ENCODE results near the gene POPDC3.
"Not testable (repeated sequence)": the region's sequence is repeated elsewhere in the genome, so short reads cannot be mapped to it uniquely, and the experiment has no call there.

DNA sequence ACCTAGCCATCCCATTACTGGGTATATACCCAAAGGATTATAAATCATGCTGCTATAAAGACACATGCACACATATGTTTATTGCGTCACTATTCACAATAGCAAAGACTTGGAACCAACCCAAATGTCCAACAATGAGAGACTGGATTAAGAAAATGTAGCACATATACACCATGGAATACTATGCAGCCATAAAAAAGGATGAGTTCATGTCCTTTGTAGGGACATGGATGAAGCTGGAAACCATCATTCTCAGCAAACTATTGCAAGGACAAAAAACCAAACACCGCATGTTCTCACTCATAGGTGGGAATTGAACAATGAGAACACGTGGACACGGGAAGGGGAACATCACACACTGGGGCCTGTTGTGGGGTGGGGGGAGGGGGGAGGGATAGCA, 7.3 kb downstream of the POPDC3 start:
- TF ChIP-seq, protein P1, sequence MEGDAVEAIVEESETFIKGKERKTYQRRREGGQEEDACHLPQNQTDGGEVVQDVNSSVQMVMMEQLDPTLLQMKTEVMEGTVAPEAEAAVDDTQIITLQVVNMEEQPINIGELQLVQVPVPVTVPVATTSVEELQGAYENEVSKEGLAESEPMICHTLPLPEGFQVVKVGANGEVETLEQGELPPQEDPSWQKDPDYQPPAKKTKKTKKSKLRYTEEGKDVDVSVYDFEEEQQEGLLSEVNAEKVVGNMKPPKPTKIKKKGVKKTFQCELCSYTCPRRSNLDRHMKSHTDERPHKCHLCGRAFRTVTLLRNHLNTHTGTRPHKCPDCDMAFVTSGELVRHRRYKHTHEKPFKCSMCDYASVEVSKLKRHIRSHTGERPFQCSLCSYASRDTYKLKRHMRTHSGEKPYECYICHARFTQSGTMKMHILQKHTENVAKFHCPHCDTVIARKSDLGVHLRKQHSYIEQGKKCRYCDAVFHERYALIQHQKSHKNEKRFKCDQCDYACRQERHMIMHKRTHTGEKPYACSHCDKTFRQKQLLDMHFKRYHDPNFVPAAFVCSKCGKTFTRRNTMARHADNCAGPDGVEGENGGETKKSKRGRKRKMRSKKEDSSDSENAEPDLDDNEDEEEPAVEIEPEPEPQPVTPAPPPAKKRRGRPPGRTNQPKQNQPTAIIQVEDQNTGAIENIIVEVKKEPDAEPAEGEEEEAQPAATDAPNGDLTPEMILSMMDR (IDR thresholded peaks at IDR 0.05) = not testable (repeated sequence)
- TF ChIP-seq SIN3A (IDR thresholded peaks at IDR 0.05; ENCODE audit: borderline replicate concordance, insufficient read depth, low read depth, low read length); TCF7L2 (IDR thresholded peaks at IDR 0.05; ENCODE audit: low read depth, low read length): not testable (repeated sequence)

Data from Panc1 (cell line).